DOHH2 (cell line): ENCODE data around the gene LRRC59.
"Not testable (repeated sequence)": the region's sequence is repeated elsewhere in the genome, so short reads cannot be mapped to it uniquely, and the experiment has no call there.

Experiments used
- H3F3A ChIP-seq: fragments of 200-600 bp; sonication (generic), shearing (Covaris generic); 2 replicates; pipeline ENCODE4 v1.6.0; 2016; ENCODE audit warnings: antibody characterized with exemption, mild to moderate bottlenecking; ENCODE audit not compliant: control insufficient read depth, insufficient read depth
- H3K27ac ChIP-seq: fragments of 200-600 bp; sonication (generic); 2 replicates; pipeline ENCODE4 v1.5.1; 2014; ENCODE audit warnings: low read depth, mild to moderate bottlenecking, low read length, moderate library complexity
- H3K27me3 ChIP-seq: fragments of 200-600 bp; sonication (generic); 2 replicates; pipeline ENCODE4 v1.6.1; 2014; ENCODE audit warnings: mild to moderate bottlenecking, low read length, mixed read lengths; ENCODE audit not compliant: control insufficient read depth
- H3K36me3 ChIP-seq: fragments of 200-600 bp; sonication (generic); 2 replicates; pipeline ENCODE4 v1.6.1; 2014; ENCODE audit warnings: mild to moderate bottlenecking, low read length, moderate library complexity, mixed read lengths; ENCODE audit not compliant: control insufficient read depth
- H3K4me1 ChIP-seq: fragments of 200-600 bp; sonication (generic); 2 replicates; pipeline ENCODE4 v1.6.1; 2014; ENCODE audit warnings: mild to moderate bottlenecking, low read length, mixed read lengths; ENCODE audit not compliant: control insufficient read depth
- H3K4me2 ChIP-seq: fragments of 200-600 bp; sonication (generic); 2 replicates; pipeline ENCODE4 v1.6.0; 2014; ENCODE audit warnings: mild to moderate bottlenecking, low read length, moderate library complexity
- H3K4me3 ChIP-seq: fragments of 200-600 bp; sonication (generic); 2 replicates; pipeline ENCODE4 v1.5.1; 2014; ENCODE audit warnings: mild to moderate bottlenecking, low read length, mixed read lengths
- H3K79me2 ChIP-seq: fragments of 200-600 bp; sonication (generic); 2 replicates; pipeline ENCODE4 v1.6.1; 2014; ENCODE audit warnings: mild to moderate bottlenecking, low read length, mixed read lengths; ENCODE audit not compliant: control insufficient read depth
- H3K9me2 ChIP-seq: fragments of 200-600 bp; sonication (generic); replicated peaks from 2 replicates; pipeline ENCODE4 v1.6.1; 2014; ENCODE audit warnings: mild to moderate bottlenecking, low read length, mixed read lengths; ENCODE audit not compliant: control insufficient read depth
- H3K9me3 ChIP-seq: fragments of 200-600 bp; sonication (generic); 2 replicates; pipeline ENCODE4 v1.6.1; 2014; ENCODE audit warnings: antibody characterized with exemption, low read length, mixed read lengths; ENCODE audit not compliant: control insufficient read depth, insufficient read depth
- H4K20me1 ChIP-seq: fragments of 200-600 bp; sonication (generic); 2 replicates; pipeline ENCODE4 v1.6.0; 2014; ENCODE audit warnings: low read depth, mild to moderate bottlenecking, antibody characterized with exemption, low read length, moderate library complexity; ENCODE audit not compliant: control insufficient read depth, insufficient read depth
- CTCF ChIP-seq: fragments of 200-600 bp; sonication (generic); IDR thresholded peaks from one replicate; pipeline ENCODE4 v1.5.1; 2014; ENCODE audit warnings: antibody characterized with exemption, mild to moderate bottlenecking, low read depth, low read length; ENCODE audit not compliant: poor library complexity, severe bottlenecking
- EZH2phosphoT487 ChIP-seq: fragments of 200-600 bp; sonication (generic); IDR thresholded peaks from 2 replicates; pipeline ENCODE4 v1.6.1; 2017; ENCODE audit warnings: borderline replicate concordance, mild to moderate bottlenecking, antibody characterized with exemption, low read length, moderate library complexity, mixed read lengths

LRRC59 gene

GRCh38 chr17:50430821-50431618 lies 33.7 kb upstream of the LRRC59 start:
- no peaks in the 10 kb centered on the region for H4K20me1 ChIP-seq
- no peaks in the 10 kb centered on the region for H3K9me3 ChIP-seq
- TF ChIP-seq EZH2phosphoT487 (no peak), CTCF (no peak)
- no peaks in the 10 kb centered on the region for H3K27me3 ChIP-seq
- peaks cover 15% of the 10 kb centered on the region for H3K4me1 ChIP-seq
- peaks cover 6% of the 10 kb centered on the region for H3K79me2 ChIP-seq
- peaks cover 5% of the 10 kb centered on the region; the same call in 1 of the 2 replicates for H3F3A ChIP-seq
- no peak overlapping the region for H3K4me3 ChIP-seq
- no peaks in the 10 kb centered on the region for H3K36me3 ChIP-seq
- no peak overlapping the region for H3K4me2 ChIP-seq
- no peak overlapping the region for H3K27ac ChIP-seq
- no peaks in the 10 kb centered on the region for H3K9me2 ChIP-seq

GRCh38 chr17:50429793-50430192 lies 32.5 kb upstream of the LRRC59 start:
- H4K20me1 ChIP-seq: no peaks in the 10 kb centered on the region
- H3K27me3 ChIP-seq: no peaks in the 10 kb centered on the region
- H3K36me3 ChIP-seq: no peaks in the 10 kb centered on the region
- TF ChIP-seq EZH2phosphoT487: no peak
- TF ChIP-seq CTCF: no peak
- peaks cover 5% of the 10 kb centered on the region; the same call in 1 of the 2 replicates for H3F3A ChIP-seq
- peaks cover 24% of the 10 kb centered on the region for H3K4me1 ChIP-seq
- H3K9me3 ChIP-seq: no peaks in the 10 kb centered on the region
- no peak overlapping the region for H3K4me3 ChIP-seq
- no peak overlapping the region for H3K27ac ChIP-seq
- H3K79me2 ChIP-seq: peaks cover 6% of the 10 kb centered on the region
- no peaks in the 10 kb centered on the region for H3K9me2 ChIP-seq
- H3K4me2 ChIP-seq: no peak overlapping the region

- H3K4me2 ChIP-seq: no peak overlapping the region
- no peaks in the 10 kb centered on the region for H3K27me3 ChIP-seq
- no peaks in the 10 kb centered on the region for H3K9me3 ChIP-seq
- peaks cover 24% of the 10 kb centered on the region for H3K4me1 ChIP-seq
- H3K9me2 ChIP-seq: no peaks in the 10 kb centered on the region
- H3F3A ChIP-seq: peaks cover 5% of the 10 kb centered on the region; the same call in 1 of the 2 replicates
- no peak for TF ChIP-seq EZH2phosphoT487
- no peak for TF ChIP-seq CTCF
- H3K36me3 ChIP-seq: no peaks in the 10 kb centered on the region
- peaks cover 6% of the 10 kb centered on the region for H3K79me2 ChIP-seq
- H3K27ac ChIP-seq: no peak overlapping the region
- no peak overlapping the region for H3K4me3 ChIP-seq
- H4K20me1 ChIP-seq: no peaks in the 10 kb centered on the region
These were observed 31.6 kb upstream of the LRRC59 start for GRCh38 chr17:50428831-50429424.

- H3K4me3 ChIP-seq, H4K20me1 ChIP-seq, H3K27me3 ChIP-seq, H3K36me3 ChIP-seq, H3K9me2 ChIP-seq, H3K9me3 ChIP-seq, H3F3A ChIP-seq, H3K79me2 ChIP-seq, H3K27ac ChIP-seq: not testable (repeated sequence)
- H3K4me2 ChIP-seq: peak overlapping the region; percentile 100; the same call in 1 of the 2 replicates
- H3K4me1 ChIP-seq: peaks cover 24% of the 10 kb centered on the region
These were observed 30.8 kb upstream of the LRRC59 start for GRCh38 chr17:50428126-50428525.
